ENCODE results near the gene GPBP1.

DNA sequence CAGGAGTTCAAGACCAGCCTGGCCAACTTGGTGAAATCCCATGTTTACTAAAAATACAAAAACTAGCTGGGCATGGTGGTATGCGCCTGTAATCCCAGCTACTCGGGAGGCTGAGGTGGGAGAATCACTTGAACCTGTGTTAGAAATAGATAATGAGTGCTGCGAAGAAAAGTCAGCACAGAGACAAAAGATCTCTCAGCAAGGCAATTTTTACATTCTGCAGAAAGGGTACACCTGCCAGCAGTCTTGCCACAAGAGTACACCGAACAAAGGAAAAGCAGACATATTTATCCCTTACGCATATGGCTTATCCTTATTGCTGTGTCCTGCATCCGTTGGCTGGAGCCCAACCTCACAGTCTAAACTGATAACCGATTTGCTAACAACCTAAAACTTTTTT is 16.2 kb upstream of the GPBP1 start:
- TF ChIP-seq CTCF (conservative IDR thresholded peaks at IDR 0.05; ENCODE audit: low read depth, low read length) (no peak), POLR2A (IDR thresholded peaks at IDR 0.05; ENCODE audit: low read depth, low read length) (no peak), CHD1 (IDR thresholded peaks at IDR 0.05; ENCODE audit: low read depth, low read length) (no peak), RCOR1 (IDR thresholded peaks at IDR 0.05; ENCODE audit: insufficient replicate concordance, low read length) (no peak), NFE2L2 (IDR thresholded peaks at IDR 0.05; ENCODE audit: low read depth, low read length) (no peak), SMC3 (IDR thresholded peaks at IDR 0.05; ENCODE audit: low read depth, low read length) (no peak), BHLHE40 (IDR thresholded peaks at IDR 0.05; ENCODE audit: low read depth, low read length) (no peak), MAFK (IDR thresholded peaks at IDR 0.05; ENCODE audit: low read depth, low read length) (no peak), RFX5 (IDR thresholded peaks at IDR 0.05; ENCODE audit: low read depth, low read length) (no peak), USF2 (IDR thresholded peaks at IDR 0.05; ENCODE audit: low read depth, low read length) (no peak), RAD21 (IDR thresholded peaks at IDR 0.05; ENCODE audit: low read length) (no peak)
